ENCODE measurements around the gene MYO7A. TPM values are rescaled to one million over a fixed set of nuclear protein-coding genes. Genes with fewer than 3 reads are reported as not detected.

The MYO7A gene
- total RNA-seq, 2 donors from 2014 or later, result 15.2 to 22.7 TPM

DNA sequence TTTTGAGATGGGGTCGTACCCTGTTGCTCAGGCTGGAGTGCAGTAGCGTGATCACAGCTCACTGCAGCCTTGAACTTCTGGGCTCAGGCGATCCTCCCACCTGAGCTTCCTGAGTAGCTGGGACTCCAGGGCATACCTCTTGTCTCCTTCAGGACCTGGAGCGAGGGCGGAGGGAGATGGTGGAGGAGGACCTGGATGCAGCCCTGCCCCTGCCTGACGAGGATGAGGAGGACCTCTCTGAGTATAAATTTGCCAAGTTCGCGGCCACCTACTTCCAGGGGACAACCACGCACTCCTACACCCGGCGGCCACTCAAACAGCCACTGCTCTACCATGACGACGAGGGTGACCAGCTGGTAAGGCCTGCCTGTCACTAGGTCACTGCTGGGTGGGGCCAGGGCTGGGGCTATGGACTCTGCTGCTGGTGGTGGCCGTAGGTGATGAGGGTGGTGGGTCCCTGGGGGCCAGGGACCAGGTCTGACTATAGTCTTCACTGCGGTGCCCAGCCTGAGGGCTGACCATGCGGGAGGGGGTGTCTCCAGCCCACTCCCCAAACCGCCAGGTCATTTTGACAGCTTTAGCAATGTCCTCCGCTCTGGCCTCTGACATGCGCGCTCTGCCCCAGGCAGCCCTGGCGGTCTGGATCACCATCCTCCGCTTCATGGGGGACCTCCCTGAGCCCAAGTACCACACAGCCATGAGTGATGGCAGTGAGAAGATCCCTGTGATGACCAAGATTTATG lies 53.9 kb downstream of the MYO7A start:
- H3K27ac ChIP-seq, result no peak overlapping the region
- no peaks in the 10 kb centered on the region for H3K36me3 ChIP-seq
- H3K9me3 ChIP-seq, result no peaks in the 10 kb centered on the region
- no peaks in the 10 kb centered on the region for H3K27me3 ChIP-seq (replicated peaks; ENCODE audit: insufficient read depth)
- no peak for DNase-seq (ENCODE audit: low spot score)
- no peak for TF ChIP-seq CTCF (IDR thresholded peaks at IDR 0.05)
- no peak for ATAC-seq (ENCODE audit: insufficient number of reproducible peaks, low FRiP score, low read depth)
- H3K4me1 ChIP-seq (ENCODE audit: control insufficient read depth in 1 of 2, low read depth in 2 of 2), result no peaks in the 10 kb centered on the region
- no peak overlapping the region for H3K4me3 ChIP-seq

- ATAC-seq (ENCODE audit: insufficient number of reproducible peaks, low FRiP score, low read depth) (no peak), DNase-seq (ENCODE audit: low spot score) (no peak)
- no peak for TF ChIP-seq CTCF (IDR thresholded peaks at IDR 0.05)
- Histone ChIP-seq H3K4me1 (ENCODE audit: control insufficient read depth in 1 of 2, low read depth in 2 of 2) (no peaks in the 10 kb centered on the region), H3K36me3 (no peaks in the 10 kb centered on the region), H3K27me3 (replicated peaks; ENCODE audit: insufficient read depth) (no peaks in the 10 kb centered on the region), H3K9me3 (no peaks in the 10 kb centered on the region), H3K27ac (no peak overlapping the region), H3K4me3 (no peak overlapping the region)
Observed at GRCh38 chr11:77182542-77183430, 54.7 kb downstream of the MYO7A start.

GRCh38 chr11:77183431-77183984 lies 55.5 kb downstream of the MYO7A start:
- DNase-seq (ENCODE audit: low spot score), result no peak
- H3K4me3 ChIP-seq, result no peak overlapping the region
- no peaks in the 10 kb centered on the region for H3K9me3 ChIP-seq
- H3K36me3 ChIP-seq, result no peaks in the 10 kb centered on the region
- ATAC-seq (ENCODE audit: insufficient number of reproducible peaks, low FRiP score, low read depth), result no peak
- H3K27ac ChIP-seq, result no peak overlapping the region
- TF ChIP-seq CTCF (IDR thresholded peaks at IDR 0.05), result no peak
- H3K4me1 ChIP-seq (ENCODE audit: control insufficient read depth in 1 of 2, low read depth in 2 of 2), result no peaks in the 10 kb centered on the region
- no peaks in the 10 kb centered on the region for H3K27me3 ChIP-seq (replicated peaks; ENCODE audit: insufficient read depth)

DNA sequence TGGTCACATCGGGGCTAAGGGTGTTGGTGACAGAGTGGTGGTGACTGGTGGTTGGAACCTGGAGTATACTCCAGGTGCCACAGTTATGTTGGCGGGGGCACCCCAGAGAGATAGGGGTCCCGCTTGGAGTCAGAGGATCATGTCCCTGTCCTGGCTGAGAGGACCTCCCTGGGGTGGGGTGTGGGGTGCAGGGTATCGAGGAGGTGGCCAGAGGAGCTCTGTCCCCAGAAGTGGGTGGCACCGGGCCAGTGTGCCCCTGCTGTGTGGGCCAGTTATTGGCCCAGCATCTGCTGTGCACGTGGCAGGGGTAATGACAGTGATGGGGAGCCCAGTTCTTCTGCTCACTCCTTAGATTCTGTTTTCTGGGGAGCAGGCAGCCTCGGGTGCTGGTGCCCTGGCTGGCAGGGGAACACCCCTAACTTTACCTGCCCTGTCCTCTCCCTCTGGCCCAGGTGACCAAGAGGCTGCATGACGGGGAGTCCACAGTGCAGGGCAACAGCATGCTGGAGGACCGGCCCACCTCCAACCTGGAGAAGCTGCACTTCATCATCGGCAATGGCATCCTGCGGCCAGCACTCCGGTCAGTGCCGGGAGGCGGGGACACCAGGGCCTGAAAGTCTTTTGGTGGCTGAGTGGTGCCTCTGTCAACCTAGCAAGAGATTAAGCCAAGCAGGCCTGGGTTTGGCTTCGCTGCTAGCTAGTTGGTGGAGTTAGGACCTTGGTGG lies 56.3 kb downstream of the MYO7A start:
- Histone ChIP-seq H3K36me3 (no peaks in the 10 kb centered on the region), H3K27ac (no peak overlapping the region), H3K4me3 (no peak overlapping the region), H3K9me3 (no peaks in the 10 kb centered on the region), H3K4me1 (ENCODE audit: control insufficient read depth in 1 of 2, low read depth in 2 of 2) (no peaks in the 10 kb centered on the region), H3K27me3 (replicated peaks; ENCODE audit: insufficient read depth) (no peaks in the 10 kb centered on the region)
- DNase-seq (ENCODE audit: low spot score) (no peak), ATAC-seq (ENCODE audit: insufficient number of reproducible peaks, low FRiP score, low read depth) (no peak)
- TF ChIP-seq CTCF (IDR thresholded peaks at IDR 0.05), result no peak

Data from thoracic aorta (tissue), 2 donors.